ENCODE measurements around the gene PRICKLE2. TPM values are rescaled to one million over a fixed set of nuclear protein-coding genes. Genes with fewer than 3 reads are reported as not detected.

Gene PRICKLE2
- total and polyA plus RNA-seq, 7 donors, result 0.34 to 4.9 (median 2.2) TPM

DNA sequence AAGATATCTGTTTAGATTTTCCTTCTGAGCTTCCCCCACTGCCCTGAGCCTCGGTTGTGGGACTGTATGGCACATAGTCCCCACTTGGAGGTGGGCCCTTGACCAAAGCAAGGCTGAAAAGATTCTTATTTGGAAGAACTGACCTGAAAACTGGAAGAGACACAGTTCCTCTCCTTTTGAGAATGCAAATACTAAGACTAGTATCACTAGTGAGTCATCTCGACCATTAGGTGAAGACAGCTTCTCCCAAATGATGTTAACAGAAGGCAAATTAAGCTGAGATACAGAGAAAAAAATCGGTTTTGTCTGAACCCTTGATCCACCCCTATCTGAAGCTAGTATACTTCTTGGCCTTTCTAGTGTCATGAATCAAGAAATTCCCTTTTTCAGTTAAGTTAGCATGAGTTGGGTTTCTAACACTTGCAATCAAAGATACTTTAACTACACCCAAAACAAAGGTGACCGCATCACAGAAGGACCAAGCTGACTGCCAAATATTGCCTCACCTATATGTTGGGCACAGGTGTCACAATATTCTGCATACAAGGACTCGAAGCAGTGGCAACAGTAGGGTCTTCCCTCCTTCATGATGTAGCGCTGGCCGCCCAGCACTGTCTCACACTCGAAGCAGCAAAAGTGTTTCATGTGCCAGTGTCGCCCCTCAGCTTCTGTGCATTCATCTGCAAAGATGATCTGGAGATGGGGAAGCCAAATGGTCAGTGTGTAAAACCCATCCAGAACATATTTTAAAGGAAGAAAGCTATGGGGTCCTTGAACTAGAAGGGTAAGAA is 72.4 kb downstream of the PRICKLE2 start:
- TF ChIP-seq, protein P1, sequence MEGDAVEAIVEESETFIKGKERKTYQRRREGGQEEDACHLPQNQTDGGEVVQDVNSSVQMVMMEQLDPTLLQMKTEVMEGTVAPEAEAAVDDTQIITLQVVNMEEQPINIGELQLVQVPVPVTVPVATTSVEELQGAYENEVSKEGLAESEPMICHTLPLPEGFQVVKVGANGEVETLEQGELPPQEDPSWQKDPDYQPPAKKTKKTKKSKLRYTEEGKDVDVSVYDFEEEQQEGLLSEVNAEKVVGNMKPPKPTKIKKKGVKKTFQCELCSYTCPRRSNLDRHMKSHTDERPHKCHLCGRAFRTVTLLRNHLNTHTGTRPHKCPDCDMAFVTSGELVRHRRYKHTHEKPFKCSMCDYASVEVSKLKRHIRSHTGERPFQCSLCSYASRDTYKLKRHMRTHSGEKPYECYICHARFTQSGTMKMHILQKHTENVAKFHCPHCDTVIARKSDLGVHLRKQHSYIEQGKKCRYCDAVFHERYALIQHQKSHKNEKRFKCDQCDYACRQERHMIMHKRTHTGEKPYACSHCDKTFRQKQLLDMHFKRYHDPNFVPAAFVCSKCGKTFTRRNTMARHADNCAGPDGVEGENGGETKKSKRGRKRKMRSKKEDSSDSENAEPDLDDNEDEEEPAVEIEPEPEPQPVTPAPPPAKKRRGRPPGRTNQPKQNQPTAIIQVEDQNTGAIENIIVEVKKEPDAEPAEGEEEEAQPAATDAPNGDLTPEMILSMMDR (IDR thresholded peaks at IDR 0.05), result no peak
- 93 to 95% (median 94%) methylated on average over 9 of the region's 9 CpGs for WGBS, 3 donors
- Histone ChIP-seq H3K4me1 (peaks cover 5% of the 10 kb centered on the region), H3K4me3 (no peak overlapping the region), H3K27me3 (ENCODE audit: insufficient read depth in 3 of 3, low read length in 2 of 3) (no peaks in the 10 kb centered on the region), H3K36me3 (ENCODE audit: insufficient read depth in 1 of 2, low read depth in 1 of 2) (no peaks in the 10 kb centered on the region), H3K27ac (no peak overlapping the region), H3K9me3 (no peaks in the 10 kb centered on the region)
- ATAC-seq, result no peak
- no peak for DNase-seq
- intact Hi-C loops (cut with DNase I), result no loop called here

DNA sequence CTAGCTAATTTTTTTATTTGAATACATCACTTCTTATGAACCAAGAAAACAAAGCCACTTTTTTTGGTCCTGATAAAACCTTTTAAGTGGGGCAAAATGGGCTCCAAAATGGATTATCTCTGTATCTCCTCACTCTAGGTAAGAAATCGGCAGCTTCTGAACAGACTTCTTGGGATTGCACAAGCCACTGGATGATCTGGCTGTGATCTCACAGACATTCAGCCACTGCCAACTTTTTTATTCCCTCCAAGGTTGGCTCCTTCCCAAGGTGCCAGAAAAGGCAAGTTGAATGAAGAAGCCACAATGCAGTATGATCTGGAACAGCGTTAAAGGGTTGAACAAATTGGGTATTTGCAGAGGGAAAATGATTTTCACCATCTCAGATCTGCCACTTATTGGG is 73.2 kb downstream of the PRICKLE2 start:
- Histone ChIP-seq H3K27me3 (ENCODE audit: insufficient read depth in 3 of 3, low read length in 2 of 3) (no peaks in the 10 kb centered on the region), H3K4me1 (peaks cover 5% of the 10 kb centered on the region), H3K4me3 (no peak overlapping the region), H3K9me3 (no peaks in the 10 kb centered on the region), H3K36me3 (ENCODE audit: insufficient read depth in 1 of 2, low read depth in 1 of 2) (no peaks in the 10 kb centered on the region), H3K27ac (no peak overlapping the region)
- intact Hi-C loops (cut with DNase I), result no loop called here
- WGBS, 3 donors, result 36 to 64% (median 43%) methylated on average over 2 of the region's 2 CpGs
- DNase-seq (no peak), ATAC-seq (no peak)
- TF ChIP-seq, protein P1 (IDR thresholded peaks at IDR 0.05), result no peak

DNA sequence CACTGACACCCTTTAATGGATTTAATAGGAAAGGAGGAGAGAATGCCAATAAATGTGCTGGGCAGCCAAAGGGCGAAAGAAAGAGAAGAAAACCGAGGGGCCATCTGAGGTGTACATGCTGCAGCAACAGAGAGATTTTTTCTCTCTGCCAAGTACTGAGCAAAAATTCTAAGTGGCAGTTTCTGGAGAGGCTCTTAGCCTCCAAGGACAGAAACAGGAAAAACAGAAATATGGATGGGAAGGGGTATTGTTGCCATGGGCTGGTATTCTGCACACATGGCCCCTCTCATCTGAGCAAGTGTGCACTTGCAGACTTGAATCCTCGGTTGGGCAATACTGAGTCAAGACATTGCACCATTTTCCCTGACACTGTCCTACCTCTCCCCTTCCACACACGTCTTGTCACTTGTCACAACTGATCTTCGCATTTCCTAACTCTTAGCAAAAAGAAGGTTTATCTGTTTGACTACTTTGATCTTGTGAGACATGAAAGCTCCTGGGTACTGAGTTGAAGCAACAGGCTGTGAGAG is 73.9 kb downstream of the PRICKLE2 start:
- TF ChIP-seq, protein P1 (IDR thresholded peaks at IDR 0.05), result no peak
- Histone ChIP-seq H3K4me3 (no peak overlapping the region), H3K27ac (no peak overlapping the region), H3K27me3 (ENCODE audit: insufficient read depth in 3 of 3, low read length in 2 of 3) (no peaks in the 10 kb centered on the region), H3K9me3 (no peaks in the 10 kb centered on the region), H3K36me3 (ENCODE audit: insufficient read depth in 1 of 2, low read depth in 1 of 2) (no peaks in the 10 kb centered on the region), H3K4me1 (peaks cover 5% of the 10 kb centered on the region)
- ATAC-seq, result peak in 1 of 4 donors; percentile 39
- WGBS, 3 donors, result 84 to 91% (median 85%) methylated on average over 5 of the region's 5 CpGs
- intact Hi-C loops (cut with DNase I), result no loop called here
- no peak for DNase-seq

DNA sequence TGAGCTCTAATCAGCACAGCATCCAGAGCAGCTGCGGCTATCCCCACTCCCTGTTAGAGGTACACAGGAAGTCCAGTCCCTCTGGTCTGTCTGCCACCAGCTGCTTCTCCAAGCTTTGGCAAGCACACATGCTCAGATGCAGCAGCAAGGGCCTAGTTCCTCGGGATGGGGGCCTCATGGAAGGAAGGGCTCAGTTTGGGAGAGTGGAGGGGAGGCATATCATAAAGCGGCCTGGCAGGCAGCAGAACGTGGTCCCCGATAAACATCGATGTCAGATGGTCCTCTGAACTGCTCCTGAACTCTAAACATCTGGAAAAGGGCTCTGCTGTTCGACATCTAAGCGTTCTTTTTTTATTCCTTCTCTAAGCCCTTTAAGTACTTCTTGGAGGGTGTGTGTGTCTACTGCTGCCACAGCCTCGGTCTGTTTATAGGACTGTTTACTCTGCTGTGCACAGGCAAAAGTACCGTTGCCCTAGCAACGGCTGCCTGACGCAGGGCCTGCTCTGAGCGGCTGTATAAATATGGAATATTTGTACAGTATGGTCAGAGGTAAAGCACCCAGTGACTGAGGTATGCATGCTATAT is 74.6 kb downstream of the PRICKLE2 start:
- TF ChIP-seq, protein P1 (IDR thresholded peaks at IDR 0.05), result no peak
- Histone ChIP-seq H3K27me3 (ENCODE audit: insufficient read depth in 3 of 3, low read length in 2 of 3) (no peaks in the 10 kb centered on the region), H3K27ac (peak overlapping the region; percentile 20), H3K36me3 (ENCODE audit: insufficient read depth in 1 of 2, low read depth in 1 of 2) (no peaks in the 10 kb centered on the region), H3K4me1 (peaks cover 5% of the 10 kb centered on the region), H3K9me3 (no peaks in the 10 kb centered on the region), H3K4me3 (no peak overlapping the region)
- DNase-seq (peak; percentile 17 to 59), ATAC-seq (peak in 3 of 4 donors; percentile 31 to 56 (median 55))
- WGBS, 3 donors, result 16 to 28% (median 21%) methylated on average over 13 of the region's 13 CpGs
- intact Hi-C loops (cut with DNase I), result no loop called here
